Endodermal cell (in vitro differentiated cells): Measurements from ENCODE around the gene PBX2. TPM values are rescaled to one million over a fixed set of nuclear protein-coding genes. Genes with fewer than 3 reads are reported as not detected.
A peak's percentile ranks its signal among the peaks of the same experiment; 100 is the strongest.

Experiments used
- DNase-seq: peaks from one replicate; pipeline ENCODE4 v3.0.0-alpha.2; 2017
- H3K27ac ChIP-seq: 2 replicates; pipeline ENCODE4 v1.5.1; 2013; ENCODE audit warnings: mild to moderate bottlenecking, low read depth, low read length, moderate library complexity
- H3K27me3 ChIP-seq: 2 replicates; pipeline ENCODE4 v1.6.1; 2013; ENCODE audit warnings: mild to moderate bottlenecking, low read length, moderate library complexity; ENCODE audit not compliant: insufficient read depth, control insufficient read depth, poor library complexity, severe bottlenecking
- H3K36me3 ChIP-seq: 2 replicates; pipeline ENCODE4 v1.7.0; 2013; ENCODE audit warnings: mild to moderate bottlenecking, low read length, moderate library complexity; ENCODE audit not compliant: control insufficient read depth, insufficient read depth
- H3K4me1 ChIP-seq: one replicate; pipeline ENCODE4 v1.7.0; 2013; ENCODE audit warnings: low read length; ENCODE audit not compliant: control insufficient read depth, insufficient read depth
- H3K4me3 ChIP-seq: 2 replicates; pipeline ENCODE4 v1.5.1; 2013; ENCODE audit warnings: mild to moderate bottlenecking, low read length, moderate library complexity
- H3K9ac ChIP-seq: 2 replicates; pipeline ENCODE4 v1.6.1; 2013; ENCODE audit warnings: mild to moderate bottlenecking, low read length, moderate library complexity; ENCODE audit not compliant: poor library complexity, severe bottlenecking; ENCODE audit errors: extremely low read depth
- H3K9me3 ChIP-seq: 2 replicates; pipeline ENCODE4 v1.6.1; 2013; ENCODE audit warnings: mild to moderate bottlenecking, low read length, moderate library complexity; ENCODE audit not compliant: control insufficient read depth
- H3K27ac Mint-ChIP-seq: 2 replicates; pipeline ENCODE4 v1.8.0; 2020; ENCODE audit warnings: mixed read lengths
- H3K27me3 Mint-ChIP-seq: 2 replicates; pipeline ENCODE4 v1.8.0; 2021; ENCODE audit warnings: mild to moderate bottlenecking, mixed read lengths; ENCODE audit not compliant: insufficient read depth
- H3K36me3 Mint-ChIP-seq: 2 replicates; pipeline ENCODE4 v1.8.0; 2020; ENCODE audit warnings: low read depth, mixed read lengths
- H3K4me1 Mint-ChIP-seq: 2 replicates; pipeline ENCODE4 v1.8.0; 2020; ENCODE audit warnings: mixed read lengths
- H3K4me3 Mint-ChIP-seq: 2 replicates; pipeline ENCODE4 v1.8.0; 2020; ENCODE audit warnings: mild to moderate bottlenecking, moderate library complexity, mixed read lengths
- H3K9me3 Mint-ChIP-seq: 2 replicates; pipeline ENCODE4 v1.8.0; 2020; ENCODE audit warnings: mild to moderate bottlenecking, mixed read lengths
- CTCF ChIP-seq: fragments of 200-600 bp; sonication (generic); conservative IDR thresholded peaks from 2 replicates; pipeline ENCODE4 v1.5.0; 2021; ENCODE audit warnings: antibody characterized with exemption, mild to moderate bottlenecking
- WGBS, 2 experiments: methylation state at CpG; one replicate each; pipeline versions ENCODE4 v1.1.5 to v1.1.7; 2013; ENCODE audit warnings: missing lambda C conversion rate in 2 of 2, mixed read lengths in 1 of 2; ENCODE audit not compliant: insufficient coverage in 1 of 2, insufficient read length in 1 of 2; 5-methylcytosine and 5-hydroxymethylcytosine counted together
- total RNA-seq, 2 donors: library from RNA; stranded (reverse); fragmentation: NEBNext Ultra II Directional in 1 of 2; extraction: Animal tissue kit (Norgen Biotek cat#: 25700) in 1 of 2; gene quantifications; 2 replicates in 1 of 2; 3 replicates in 1 of 2; pipeline ENCODE4 v1.2.1, GENCODE V29; 2021

PBX2 gene
- total RNA-seq, 2 donors from 2014 or later, result 246 to 263 TPM

- Histone ChIP-seq H3K9ac (peak within 1 kb of the TSS; percentile 94), H3K27me3 (no peaks in the 10 kb centered on the region), H3K4me3 (peak within 1 kb of the TSS; percentile 98), H3K36me3 (peaks cover 34% of the 10 kb centered on the region), H3K27ac (peak within 1 kb of the TSS; percentile 77), H3K9me3 (peaks cover 16% of the 10 kb centered on the region), H3K4me1 (peaks cover 11% of the 10 kb centered on the region)
- TF ChIP-seq CTCF, result peak; percentile 63
- H3K36me3 Mint-ChIP-seq, result peaks cover 35% of the 10 kb centered on the region
- H3K4me3 Mint-ChIP-seq, result peak within 1 kb of the TSS; percentile 97
- H3K9me3 Mint-ChIP-seq, result peaks cover 11% of the 10 kb centered on the region
- 0% methylated on average over 13 to 50 of the region's 52 CpGs for WGBS, 2 experiments
- H3K27me3 Mint-ChIP-seq, result peaks cover 27% of the 10 kb centered on the region
- H3K4me1 Mint-ChIP-seq, result peaks cover 40% of the 10 kb centered on the region
- peak within 1 kb of the TSS; percentile 98 for H3K27ac Mint-ChIP-seq
- DNase-seq, result peak; percentile 95
Measured at GRCh38 chr6:32153564-32154513, 36.2 kb downstream of the PBX2 start, which contains the start of gene PPT2. PPT2 (plus strand) TSS chr6:32154141; CDS start chr6:32154595, 454 bp downstream.

GRCh38 chr6:32152769-32153563, 37.0 kb downstream of the PBX2 start:
- 2 to 9% methylated on average over 22 to 35 of the region's 35 CpGs for WGBS, 2 experiments

More at GRCh38 chr6:32152769-32153563, 37.0 kb downstream of the PBX2 start:
- H3K27me3 ChIP-seq, result no peaks in the 10 kb centered on the region
- peak overlapping the region; percentile 98 for H3K4me3 ChIP-seq
- TF ChIP-seq CTCF, result no peak
- DNase-seq, result peak; percentile 90
- H3K36me3 ChIP-seq, result peaks cover 25% of the 10 kb centered on the region
- peak overlapping the region; percentile 94 for H3K9ac ChIP-seq
- Mint-ChIP-seq H3K36me3 (peaks cover 26% of the 10 kb centered on the region), H3K9me3 (peaks cover 7% of the 10 kb centered on the region), H3K4me3 (peak overlapping the region; percentile 97), H3K4me1 (peaks cover 38% of the 10 kb centered on the region), H3K27me3 (peaks cover 32% of the 10 kb centered on the region), H3K27ac (peak overlapping the region; percentile 98)
- peaks cover 10% of the 10 kb centered on the region for H3K9me3 ChIP-seq
- H3K4me1 ChIP-seq, result peaks cover 11% of the 10 kb centered on the region
- peak overlapping the region; percentile 77 for H3K27ac ChIP-seq
